Activated CD8-positive, alpha-beta memory T cell treated with anti-CD3 and anti-CD28 coated beads for 4 hours (primary cell): Measurements from ENCODE around the gene AK3.

ENCODE experiments used
- DNase-seq, 2 donors: peaks; one replicate each; pipeline ENCODE4 v3.0.0-alpha.2; 2020; ENCODE audit warnings: low read depth in 2 of 2

Gene AK3

DNA sequence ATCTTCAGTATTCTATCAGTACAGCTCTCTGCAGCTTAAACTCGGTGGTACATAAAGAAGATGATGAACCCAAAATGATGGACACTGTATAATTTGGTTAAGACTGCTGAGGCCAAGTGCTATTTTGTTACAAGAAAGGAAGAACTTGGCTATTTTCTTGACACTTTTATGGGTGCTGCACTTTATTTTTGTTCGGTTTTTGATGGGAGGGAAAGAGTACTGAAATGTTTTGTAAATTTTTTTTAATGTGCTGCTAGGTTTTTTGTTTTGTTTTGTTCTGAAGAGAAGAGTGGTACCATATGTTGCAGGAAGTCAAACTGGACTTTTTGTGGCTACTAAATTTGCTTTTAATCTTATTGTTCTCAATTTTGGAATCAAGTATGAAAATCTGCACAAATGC is 35.0 kb downstream of the AK3 start:
- no peak for DNase-seq

- no peak for DNase-seq
Measured at GRCh38 chr9:4704129-4704528, 36.9 kb downstream of the AK3 start.

- DNase-seq: no peak
Measured at GRCh38 chr9:4701526-4701925, 39.5 kb downstream of the AK3 start.

GRCh38 chr9:4700932-4701331 is 40.1 kb downstream of the AK3 start:
- no peak for DNase-seq

DNA sequence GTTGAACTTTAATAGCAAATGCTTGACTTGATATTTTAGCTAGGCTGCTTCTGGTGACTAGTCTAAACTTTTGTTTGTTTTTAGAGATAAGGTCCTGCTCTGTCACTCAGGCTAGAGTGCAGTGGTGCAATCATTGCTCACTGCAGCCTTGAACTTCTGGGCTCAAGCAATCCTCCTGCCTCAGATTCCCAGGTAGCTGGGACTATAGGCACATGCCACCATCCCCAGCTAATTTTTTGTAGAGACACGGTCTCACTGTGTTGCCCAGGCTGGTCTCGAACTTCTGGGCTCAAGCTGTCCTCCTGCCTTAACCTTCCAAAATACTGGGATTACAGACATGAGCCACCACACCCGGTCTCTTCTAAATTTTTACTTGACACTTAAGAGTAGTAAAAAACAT is 40.9 kb downstream of the AK3 start:
- no peak for DNase-seq

GRCh38 chr9:4691795-4692194 is 49.2 kb downstream of the AK3 start:
- no peak for DNase-seq

- DNase-seq: no peak
Measured at GRCh38 chr9:4690144-4690543, 50.9 kb downstream of the AK3 start.

GRCh38 chr9:4689687-4690104 is 51.3 kb downstream of the AK3 start:
- DNase-seq: no peak

- DNase-seq: no peak
Measured at GRCh38 chr9:4689021-4689420, 52.0 kb downstream of the AK3 start.

GRCh38 chr9:4686584-4686983 is 54.4 kb downstream of the AK3 start:
- DNase-seq: no peak

DNA sequence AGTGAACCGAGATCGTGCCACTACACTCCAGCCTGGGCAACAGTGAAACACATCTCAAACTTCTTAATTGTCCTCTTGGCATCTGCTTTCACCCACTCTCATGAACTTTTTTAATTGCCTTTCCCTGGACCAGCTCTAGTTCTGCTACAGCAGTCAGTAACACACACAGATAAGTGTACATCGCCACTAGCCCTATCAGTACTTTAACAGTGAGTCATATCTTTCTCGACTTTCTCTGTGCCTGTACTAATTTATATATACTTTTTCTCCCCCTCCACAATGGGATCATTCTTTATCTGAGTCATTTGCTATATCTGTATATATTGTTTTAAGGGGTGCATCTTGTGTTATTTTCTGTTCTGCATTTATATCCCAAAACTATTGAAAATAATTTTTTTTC is 54.9 kb downstream of the AK3 start:
- no peak for DNase-seq

GRCh38 chr9:4684820-4685219 is 56.2 kb downstream of the AK3 start:
- no peak for DNase-seq

GRCh38 chr9:4680750-4681149 is 60.3 kb downstream of the AK3 start:
- no peak for DNase-seq

DNA sequence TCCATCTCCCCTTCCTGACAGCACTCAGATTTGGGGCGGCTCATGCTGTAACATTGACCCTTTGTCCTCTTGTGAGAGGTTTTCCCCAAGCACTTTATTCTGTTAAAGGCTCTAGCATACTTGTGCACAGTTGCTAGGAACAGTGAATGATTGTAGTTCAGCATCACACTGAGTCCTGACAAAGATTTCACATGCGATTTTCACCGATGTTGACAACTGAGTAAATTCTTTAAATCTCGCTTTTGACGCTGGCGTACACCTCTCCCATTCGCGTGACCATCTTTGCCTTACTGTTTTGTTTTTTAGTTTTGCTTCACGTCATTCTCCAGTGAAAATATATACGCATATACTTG is 60.9 kb downstream of the AK3 start:
- DNase-seq: no peak

DNA sequence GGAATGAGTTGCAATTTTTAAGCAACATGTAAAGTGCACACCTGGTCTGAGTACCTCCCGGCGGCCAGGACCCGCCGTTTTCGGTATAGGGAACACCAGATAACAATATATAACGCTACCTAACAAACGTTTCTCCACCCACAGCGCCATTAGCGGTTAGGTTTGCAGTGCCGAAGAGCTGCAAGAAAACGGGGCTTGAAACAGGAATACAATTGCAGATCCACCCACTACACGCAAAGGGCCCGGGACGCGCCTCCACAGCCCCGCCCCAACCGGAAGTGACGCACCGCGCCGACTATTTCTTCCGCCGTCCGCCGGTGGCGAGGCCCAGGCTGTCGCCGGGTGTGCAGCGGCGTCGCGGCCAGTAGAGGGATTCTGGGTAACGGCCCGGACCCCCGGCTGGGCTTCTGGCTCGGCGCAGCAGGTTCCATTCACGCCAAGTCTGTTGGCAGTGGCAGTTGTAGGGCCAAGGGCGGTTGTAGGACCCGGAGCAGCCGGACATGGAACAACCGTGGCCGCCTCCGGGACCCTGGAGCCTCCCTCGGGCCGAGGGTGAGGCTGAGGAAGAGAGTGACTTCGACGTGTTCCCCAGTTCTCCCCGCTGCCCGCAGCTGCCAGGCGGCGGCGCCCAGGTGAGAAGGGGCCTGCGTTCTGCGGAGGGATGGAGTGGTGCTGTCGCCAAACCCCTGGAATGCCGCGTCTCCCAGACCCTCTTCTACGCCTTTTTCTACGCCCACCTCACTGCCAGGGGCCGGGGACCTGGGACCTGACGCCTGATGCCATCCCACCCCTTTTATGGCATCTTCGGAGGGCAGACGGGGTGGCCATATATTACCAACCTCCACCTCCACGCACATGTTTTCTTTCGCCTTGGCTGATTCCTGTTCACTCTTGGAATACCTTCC is 61.5 kb downstream of the AK3 start, which contains the start of gene CDC37L1:
TSS of gene CDC37L1 (plus strand) at position 302 of the 905 bp plus-strand sequence. CDS start at position 501, 199 bp downstream.
- DNase-seq: peak; percentile 95 to 99

DNA sequence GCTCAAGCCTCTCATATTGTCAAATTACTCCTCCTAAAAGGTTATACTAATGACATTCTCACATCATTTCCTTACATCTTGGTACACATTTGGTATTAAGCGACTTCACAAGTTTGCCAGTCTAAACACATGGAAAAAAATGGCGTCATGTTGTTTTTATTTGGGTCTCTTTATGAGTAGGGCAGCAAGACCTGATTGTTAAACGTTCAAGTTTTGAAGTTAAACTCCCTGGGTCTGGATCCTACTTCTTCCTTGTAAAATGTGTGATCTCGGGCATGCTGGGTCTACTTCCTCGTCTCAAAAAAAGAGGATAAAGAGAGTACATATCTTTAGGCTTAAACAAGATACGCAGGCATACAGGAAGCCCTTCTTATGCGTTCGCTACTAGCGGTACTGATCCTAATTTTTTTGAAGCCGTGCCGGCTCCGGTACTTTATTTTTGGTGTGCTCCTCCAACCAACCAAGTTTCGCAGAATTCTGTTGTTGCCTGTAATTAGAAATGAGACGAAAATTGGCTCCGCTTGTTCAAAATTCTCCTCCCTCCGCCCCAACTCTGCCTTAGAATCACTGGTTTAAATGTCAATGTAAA is 62.2 kb downstream of the AK3 start:
- DNase-seq: no peak

GRCh38 chr9:4677392-4677791 is 63.6 kb downstream of the AK3 start:
- no peak for DNase-seq

DNA sequence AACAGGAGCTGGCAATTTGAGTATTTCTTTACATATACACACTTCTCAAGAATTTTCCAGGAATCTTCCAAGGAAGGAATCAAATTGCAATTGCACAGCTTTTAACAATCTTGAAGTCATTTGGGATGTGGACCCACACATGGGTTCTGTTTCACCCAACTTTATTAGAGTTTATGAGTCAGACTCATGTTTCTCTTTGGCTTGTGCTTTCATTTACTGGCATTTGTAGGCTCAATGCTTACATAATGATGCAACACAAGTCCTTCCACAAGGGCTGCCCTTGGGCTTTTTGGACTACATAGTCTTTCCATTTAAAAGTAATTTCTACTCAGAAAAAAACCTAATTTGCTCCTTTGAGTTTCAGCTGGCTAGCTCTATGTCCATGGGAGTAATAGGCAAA is 66.2 kb downstream of the AK3 start:
- no peak for DNase-seq

- no peak for DNase-seq
Measured at GRCh38 chr9:4671737-4672136, 69.3 kb downstream of the AK3 start.

DNA sequence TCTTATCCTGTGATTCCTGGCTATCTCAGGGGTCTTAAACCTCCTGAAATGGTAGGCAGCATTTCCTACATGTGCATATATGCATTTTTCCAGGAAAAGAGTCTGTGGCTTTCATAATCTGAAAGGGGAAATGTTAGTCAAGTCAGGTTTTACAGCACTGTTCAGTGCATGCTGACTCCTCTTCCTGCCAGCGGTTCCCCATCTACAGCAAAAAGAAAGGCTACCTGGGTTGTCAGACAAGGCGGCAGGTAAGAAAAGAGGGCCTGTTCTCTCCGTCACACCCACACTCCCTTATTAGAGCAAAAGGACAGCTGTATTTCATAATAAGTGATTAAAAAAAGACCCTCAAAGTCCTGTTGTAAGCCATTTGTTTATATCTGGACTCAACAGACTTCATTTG is 70.4 kb downstream of the AK3 start:
- no peak for DNase-seq

GRCh38 chr9:4669890-4670289 is 71.1 kb downstream of the AK3 start:
- no peak for DNase-seq

DNA sequence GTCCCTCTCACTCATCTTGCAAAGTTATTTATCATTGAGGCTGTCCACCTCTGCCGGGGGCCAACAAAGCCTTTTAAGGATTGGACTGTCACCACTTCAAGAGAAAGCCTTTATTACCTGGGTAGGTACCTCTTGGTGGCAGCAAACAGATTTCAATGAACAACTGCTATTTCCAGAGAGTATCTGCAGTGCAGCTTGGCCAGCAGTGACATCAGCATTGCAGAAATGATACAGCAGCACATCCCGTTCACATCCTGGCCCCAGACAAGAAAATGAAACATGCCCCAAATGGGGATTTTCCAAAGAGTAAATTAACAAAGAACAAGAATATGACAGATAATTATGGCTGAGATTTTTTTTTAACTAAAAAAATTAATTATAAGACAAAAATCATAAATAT is 72.4 kb downstream of the AK3 start:
- no peak for DNase-seq

DNA sequence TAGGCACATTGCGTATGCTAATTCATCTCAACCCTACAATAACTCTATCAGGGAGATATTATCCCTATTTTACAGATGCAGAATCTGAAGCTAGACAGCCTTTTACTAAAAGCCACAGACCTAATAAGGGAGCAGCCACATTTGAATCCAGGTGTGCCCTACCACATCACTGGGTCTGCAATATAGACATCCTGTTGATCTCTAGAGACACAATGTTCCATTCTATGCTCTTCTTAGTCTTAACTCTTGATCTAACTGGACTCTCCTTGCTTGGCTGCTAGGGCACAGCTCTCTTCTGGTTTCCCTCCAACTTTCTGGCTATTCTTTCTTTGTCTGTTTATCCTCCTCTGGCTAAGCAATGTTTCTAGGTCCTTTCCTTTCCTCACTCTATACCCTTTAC is 73.3 kb downstream of the AK3 start:
- DNase-seq: no peak
